Transverse colon (tissue), 4 donors: ENCODE data around the gene STK32C.

Source experiments
- EP300 ChIP-seq: sonication (generic); formaldehyde crosslinking; IDR thresholded peaks from one replicate; pipeline ENCODE4 v1.6.1; 2017; ENCODE audit warnings: antibody characterized with exemption, low read depth
- POLR2A ChIP-seq: fragments of 450-650 bp; IDR thresholded peaks from one replicate; pipeline ENCODE4 v1.6.1; 2016; ENCODE audit warnings: antibody characterized with exemption, mild to moderate bottlenecking, moderate library complexity
- POLR2AphosphoS5 ChIP-seq, 3 donors: sonication (generic); formaldehyde crosslinking; IDR thresholded peaks; one replicate each; pipeline ENCODE4 v1.6.1; 2016; ENCODE audit warnings: antibody characterized with exemption in 3 of 3
- TF ChIP-seq, protein P1 (sequence below), 5 experiments: fragments of 200-600 bp in 3 of 5; fragments of 450-650 bp in 2 of 5; sonication (generic) in 3 of 5; IDR thresholded peaks; 1 replicate in 2 of 5; 2 replicates in 3 of 5; pipeline ENCODE4 v1.5.1; 2016 to 2017; ENCODE audit warnings: antibody characterized with exemption in 5 of 5, inconsistent platforms in 3 of 5, mild to moderate bottlenecking in 2 of 5, moderate library complexity in 1 of 5

DNA sequence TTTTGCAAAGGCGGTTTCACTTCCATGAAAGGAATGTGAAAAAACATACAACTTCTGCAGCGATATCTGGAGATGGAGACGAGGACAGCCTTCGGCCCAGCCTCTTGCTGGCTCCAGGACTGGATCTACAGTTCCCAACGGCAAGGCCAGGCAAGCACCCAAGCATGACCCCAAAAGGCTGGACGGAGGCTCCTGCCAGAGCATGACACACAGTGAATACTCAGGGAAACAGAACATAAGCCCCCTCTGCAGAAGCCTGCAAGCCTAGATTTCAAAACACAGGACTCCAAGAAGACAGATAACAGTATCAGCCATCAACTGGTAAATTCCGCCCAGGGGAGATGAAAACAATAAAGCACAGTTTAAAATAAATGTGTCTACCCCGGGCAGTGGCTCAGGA lies 21.0 kb upstream of the STK32C start:
- TF ChIP-seq, protein P1, sequence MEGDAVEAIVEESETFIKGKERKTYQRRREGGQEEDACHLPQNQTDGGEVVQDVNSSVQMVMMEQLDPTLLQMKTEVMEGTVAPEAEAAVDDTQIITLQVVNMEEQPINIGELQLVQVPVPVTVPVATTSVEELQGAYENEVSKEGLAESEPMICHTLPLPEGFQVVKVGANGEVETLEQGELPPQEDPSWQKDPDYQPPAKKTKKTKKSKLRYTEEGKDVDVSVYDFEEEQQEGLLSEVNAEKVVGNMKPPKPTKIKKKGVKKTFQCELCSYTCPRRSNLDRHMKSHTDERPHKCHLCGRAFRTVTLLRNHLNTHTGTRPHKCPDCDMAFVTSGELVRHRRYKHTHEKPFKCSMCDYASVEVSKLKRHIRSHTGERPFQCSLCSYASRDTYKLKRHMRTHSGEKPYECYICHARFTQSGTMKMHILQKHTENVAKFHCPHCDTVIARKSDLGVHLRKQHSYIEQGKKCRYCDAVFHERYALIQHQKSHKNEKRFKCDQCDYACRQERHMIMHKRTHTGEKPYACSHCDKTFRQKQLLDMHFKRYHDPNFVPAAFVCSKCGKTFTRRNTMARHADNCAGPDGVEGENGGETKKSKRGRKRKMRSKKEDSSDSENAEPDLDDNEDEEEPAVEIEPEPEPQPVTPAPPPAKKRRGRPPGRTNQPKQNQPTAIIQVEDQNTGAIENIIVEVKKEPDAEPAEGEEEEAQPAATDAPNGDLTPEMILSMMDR (IDR thresholded peaks at IDR 0.05) = no peak
- no peak for TF ChIP-seq POLR2AphosphoS5 (IDR thresholded peaks at IDR 0.05)
- TF ChIP-seq POLR2A = no peak
- TF ChIP-seq EP300 = no peak
